Naive B cell (primary cell): ENCODE measurements around the gene ACVRL1. TPM values are rescaled to one million over a fixed set of nuclear protein-coding genes. Genes with fewer than 3 reads are reported as not detected.

Experiments used
- ATAC-seq, 2 donors: fragments of 150-1000 bp; cut with Tn5 transposase; 2 replicates each; pipeline ENCODE4 v1.10.0; 2021; ENCODE audit warnings: low read depth in 2 of 2, mild to moderate bottlenecking in 2 of 2, moderate library complexity in 2 of 2
- DNase-seq: peaks from one replicate; pipeline ENCODE4 v3.0.0; 2022
- H3K27ac Mint-ChIP-seq, 6 donors: one replicate each; pipeline ENCODE4 v1.8.0; 2020 to 2022; ENCODE audit warnings: mild to moderate bottlenecking in 6 of 6, mixed read lengths in 6 of 6, moderate library complexity in 5 of 6, inconsistent platforms in 2 of 6
- H3K27me3 Mint-ChIP-seq, 3 donors: one replicate each; pipeline ENCODE4 v1.8.0; 2021 to 2022; ENCODE audit warnings: mixed read lengths in 3 of 3, mild to moderate bottlenecking in 1 of 3
- H3K36me3 Mint-ChIP-seq, 2 donors: one replicate each; pipeline ENCODE4 v1.8.0; 2020 to 2022; ENCODE audit warnings: mixed read lengths in 2 of 2, inconsistent platforms in 1 of 2, mild to moderate bottlenecking in 1 of 2
- H3K4me1 Mint-ChIP-seq, 3 donors: one replicate each; pipeline ENCODE4 v1.8.0; 2020 to 2022; ENCODE audit warnings: mixed read lengths in 3 of 3, inconsistent platforms in 1 of 3, mild to moderate bottlenecking in 1 of 3, moderate library complexity in 1 of 3
- H3K4me3 Mint-ChIP-seq, 8 donors: one replicate each; pipeline ENCODE4 v1.8.0; 2020 to 2022; ENCODE audit warnings: mild to moderate bottlenecking in 8 of 8, mixed read lengths in 8 of 8, moderate library complexity in 8 of 8, inconsistent platforms in 2 of 8
- H3K9me3 Mint-ChIP-seq, 7 donors: one replicate each; pipeline ENCODE4 v1.8.0; 2020 to 2022; ENCODE audit warnings: mixed read lengths in 7 of 7, mild to moderate bottlenecking in 5 of 7, inconsistent platforms in 2 of 7, moderate library complexity in 1 of 7
- polyA plus RNA-seq, 6 donors: library from polyadenylated mRNA; unstranded; fragments of 300-500 nt; fragmentation: Illumina TruSeq; gene quantifications; one replicate each; pipeline ENCODE4 v1.2.3, GENCODE V29; 2021; ENCODE audit warnings: low read depth in 6 of 6

Gene ACVRL1
- polyA plus RNA-seq, 6 donors from 2014 or later = not detected

- peaks cover 11 to 22% (median 20%) of the 10 kb centered on the region in 3 donors for H3K4me1 Mint-ChIP-seq
- peaks cover 14 to 31% (median 15%) of the 10 kb centered on the region in 3 donors for H3K27me3 Mint-ChIP-seq
- no peaks in the 10 kb centered on the region for H3K36me3 Mint-ChIP-seq
- ATAC-seq (peak; percentile 92 to 93), DNase-seq (peak; percentile 80)
- peak within 1 kb of the TSS; percentile 93 to 98 (median 97) for H3K4me3 Mint-ChIP-seq
- peaks cover 0 to 3% (median 0%) of the 10 kb centered on the region in 7 donors for H3K9me3 Mint-ChIP-seq
- peak within 1 kb of the TSS; percentile 64 to 94 (median 91) for H3K27ac Mint-ChIP-seq
Observed at GRCh38 chr12:51951199-51951842, 44.0 kb downstream of the ACVRL1 start, which contains the start of gene ACVR1B. Gene ACVR1B, plus strand, starts transcription at chr12:51951699. Its CDS starts 45 bp downstream, at chr12:51951744.

- Mint-ChIP-seq H3K4me3 (peak overlapping the region; percentile 61 to 93 (median 78)), H3K4me1 (peaks cover 11 to 22% (median 20%) of the 10 kb centered on the region in 3 donors), H3K27ac (peak overlapping the region in 4 of 6 donors; percentile 3 to 90 (median 67)), H3K9me3 (no peaks in the 10 kb centered on the region), H3K36me3 (no peaks in the 10 kb centered on the region), H3K27me3 (peaks cover 12 to 27% (median 13%) of the 10 kb centered on the region in 3 donors)
- DNase-seq = peak; percentile 30
- ATAC-seq = peak in 1 of 2 donors; percentile 3
Observed at GRCh38 chr12:51951843-51952722, 44.8 kb downstream of the ACVRL1 start.

GRCh38 chr12:51953089-51953488 is 45.8 kb downstream of the ACVRL1 start:
- Mint-ChIP-seq H3K27ac (peak overlapping the region in 4 of 6 donors; percentile 3 to 82 (median 38)), H3K27me3 (peaks cover 3 to 17% (median 7%) of the 10 kb centered on the region in 3 donors), H3K4me3 (peak overlapping the region; percentile 42 to 83 (median 62)), H3K36me3 (no peaks in the 10 kb centered on the region), H3K9me3 (no peaks in the 10 kb centered on the region), H3K4me1 (peaks cover 11 to 22% (median 20%) of the 10 kb centered on the region in 3 donors)
- no peak for DNase-seq
- ATAC-seq = no peak

- no peaks in the 10 kb centered on the region for H3K9me3 Mint-ChIP-seq
- peaks cover 0 to 10% (median 5%) of the 10 kb centered on the region in 3 donors for H3K27me3 Mint-ChIP-seq
- ATAC-seq (no peak), DNase-seq (no peak)
- H3K4me3 Mint-ChIP-seq = peak overlapping the region in 2 of 8 donors; percentile 2 to 72
- peaks cover 11 to 22% (median 21%) of the 10 kb centered on the region in 3 donors for H3K4me1 Mint-ChIP-seq
- no peak overlapping the region for H3K27ac Mint-ChIP-seq
- no peaks in the 10 kb centered on the region for H3K36me3 Mint-ChIP-seq
Observed at GRCh38 chr12:51953864-51954263, 46.6 kb downstream of the ACVRL1 start.

- ATAC-seq (no peak), DNase-seq (no peak)
- Mint-ChIP-seq H3K4me1 (peaks cover 11 to 28% (median 22%) of the 10 kb centered on the region in 3 donors), H3K36me3 (no peaks in the 10 kb centered on the region), H3K27ac (peak overlapping the region in 1 of 6 donors; percentile 20), H3K4me3 (peak overlapping the region in 1 of 8 donors; percentile 19), H3K9me3 (no peaks in the 10 kb centered on the region), H3K27me3 (peaks cover 0 to 5% (median 0%) of the 10 kb centered on the region in 3 donors)
Observed at GRCh38 chr12:51954561-51955361, 47.5 kb downstream of the ACVRL1 start.

GRCh38 chr12:51955702-51956101 is 48.4 kb downstream of the ACVRL1 start:
- Mint-ChIP-seq H3K4me3 (peak overlapping the region in 1 of 8 donors; percentile 19), H3K9me3 (no peaks in the 10 kb centered on the region), H3K36me3 (no peaks in the 10 kb centered on the region), H3K27me3 (no peaks in the 10 kb centered on the region), H3K4me1 (peaks cover 11 to 28% (median 22%) of the 10 kb centered on the region in 3 donors), H3K27ac (no peak overlapping the region)
- no peak for DNase-seq
- ATAC-seq = no peak

- no peak for DNase-seq
- Mint-ChIP-seq H3K4me3 (no peak overlapping the region), H3K27ac (no peak overlapping the region), H3K27me3 (no peaks in the 10 kb centered on the region), H3K9me3 (no peaks in the 10 kb centered on the region), H3K36me3 (no peaks in the 10 kb centered on the region), H3K4me1 (peaks cover 1 to 14% (median 9%) of the 10 kb centered on the region in 3 donors)
- ATAC-seq = no peak
Observed at GRCh38 chr12:51958542-51958941, 51.2 kb downstream of the ACVRL1 start.

- DNase-seq = no peak
- Mint-ChIP-seq H3K27me3 (no peaks in the 10 kb centered on the region), H3K36me3 (peaks cover 0 to under 1% of the 10 kb centered on the region in 2 donors), H3K4me3 (no peak overlapping the region), H3K4me1 (peaks cover 0 to 13% (median 9%) of the 10 kb centered on the region in 3 donors), H3K27ac (peak overlapping the region in 1 of 6 donors; percentile 10), H3K9me3 (no peaks in the 10 kb centered on the region)
- ATAC-seq = no peak
Observed at GRCh38 chr12:51959211-51959610, 51.9 kb downstream of the ACVRL1 start.

- Mint-ChIP-seq H3K36me3 (peaks cover 0 to 6% of the 10 kb centered on the region in 2 donors), H3K27ac (peak overlapping the region in 1 of 6 donors; percentile 57), H3K4me1 (peaks cover 0 to 13% (median 9%) of the 10 kb centered on the region in 3 donors), H3K27me3 (no peaks in the 10 kb centered on the region), H3K9me3 (no peaks in the 10 kb centered on the region), H3K4me3 (no peak overlapping the region)
- DNase-seq (no peak), ATAC-seq (no peak)
Observed at GRCh38 chr12:51959921-51960320, 52.6 kb downstream of the ACVRL1 start.

- no peak for ATAC-seq
- Mint-ChIP-seq H3K27ac (no peak overlapping the region), H3K27me3 (no peaks in the 10 kb centered on the region), H3K36me3 (peaks cover 0 to 6% of the 10 kb centered on the region in 2 donors), H3K4me1 (peaks cover 0 to 13% (median 5%) of the 10 kb centered on the region in 3 donors), H3K9me3 (no peaks in the 10 kb centered on the region), H3K4me3 (no peak overlapping the region)
- no peak for DNase-seq
Observed at GRCh38 chr12:51960488-51960887, 53.2 kb downstream of the ACVRL1 start.

- Mint-ChIP-seq H3K36me3 (peaks cover 0 to 6% of the 10 kb centered on the region in 2 donors), H3K27ac (no peak overlapping the region), H3K27me3 (no peaks in the 10 kb centered on the region), H3K9me3 (no peaks in the 10 kb centered on the region), H3K4me1 (peaks cover under 1 to 13% (median 3%) of the 10 kb centered on the region in 3 donors), H3K4me3 (no peak overlapping the region)
- ATAC-seq (no peak), DNase-seq (no peak)
Observed at GRCh38 chr12:51960890-51961289, 53.6 kb downstream of the ACVRL1 start.

GRCh38 chr12:51961834-51962233 is 54.5 kb downstream of the ACVRL1 start:
- no peak overlapping the region for H3K4me3 Mint-ChIP-seq
- ATAC-seq = no peak

GRCh38 chr12:51962737-51963136 is 55.4 kb downstream of the ACVRL1 start:
- Mint-ChIP-seq H3K27me3 (no peaks in the 10 kb centered on the region), H3K9me3 (no peaks in the 10 kb centered on the region), H3K36me3 (peaks cover 0 to 6% of the 10 kb centered on the region in 2 donors), H3K4me1 (peaks cover 0 to 13% (median 4%) of the 10 kb centered on the region in 3 donors), H3K27ac (no peak overlapping the region), H3K4me3 (no peak overlapping the region)
- ATAC-seq (no peak), DNase-seq (no peak)

More at GRCh38 chr12:51961834-51962233, 54.5 kb downstream of the ACVRL1 start:
- peaks cover 0 to 6% of the 10 kb centered on the region in 2 donors for H3K36me3 Mint-ChIP-seq
- H3K4me1 Mint-ChIP-seq = peaks cover 0 to 13% (median 4%) of the 10 kb centered on the region in 3 donors
- peak overlapping the region in 1 of 6 donors; percentile 70 for H3K27ac Mint-ChIP-seq
- H3K9me3 Mint-ChIP-seq = no peaks in the 10 kb centered on the region
- no peak for DNase-seq
- no peaks in the 10 kb centered on the region for H3K27me3 Mint-ChIP-seq
